RWPE2 (cell line): ENCODE measurements around the gene LRRC25.

Experiments
- ATAC-seq: fragments of 200-7000 bp; cut with Tn5 transposase; 3 replicates; pipeline ENCODE4 v1.9.1; 2021; ENCODE audit warnings: low read depth
- DNase-seq: peaks from one replicate; pipeline ENCODE4 v3.0.0-alpha.2; 2020; ENCODE audit warnings: low spot score
- H3K27ac ChIP-seq: fragments of 450-650 bp; 2 replicates; pipeline ENCODE4 v1.5.1; 2017; ENCODE audit warnings: mild to moderate bottlenecking; ENCODE audit not compliant: poor library complexity, severe bottlenecking
- H3K27me3 ChIP-seq: fragments of 250-450 bp; sonication (Bioruptor Pico); 2 replicates; pipeline ENCODE4 v1.5.1; 2021; ENCODE audit warnings: mild to moderate bottlenecking, moderate library complexity; ENCODE audit not compliant: insufficient read depth, poor library complexity, severe bottlenecking
- H3K36me3 ChIP-seq: fragments of 250-450 bp; sonication (Bioruptor Pico); 2 replicates; pipeline ENCODE4 v1.5.1; 2020; ENCODE audit warnings: low read depth, mild to moderate bottlenecking, moderate library complexity
- H3K4me1 ChIP-seq: fragments of 250-450 bp; sonication (Bioruptor Pico); 2 replicates; pipeline ENCODE4 v1.5.1; 2021; ENCODE audit warnings: mild to moderate bottlenecking, moderate library complexity; ENCODE audit not compliant: insufficient read depth, poor library complexity, severe bottlenecking
- H3K4me3 ChIP-seq: fragments of 250-450 bp; sonication (Bioruptor Pico); 2 replicates; pipeline ENCODE4 v1.5.1; 2021; ENCODE audit warnings: mild to moderate bottlenecking, moderate library complexity; ENCODE audit not compliant: severe bottlenecking
- H3K9me3 ChIP-seq: fragments of 250-450 bp; sonication (Bioruptor Pico); 2 replicates; pipeline ENCODE4 v1.5.1; 2021; ENCODE audit warnings: mild to moderate bottlenecking, moderate library complexity; ENCODE audit not compliant: severe bottlenecking
- TF ChIP-seq, protein P1 (sequence below): fragments of 450-650 bp; IDR thresholded peaks from one replicate; pipeline ENCODE4 v1.5.1; 2017; ENCODE audit warnings: mild to moderate bottlenecking, moderate library complexity; ENCODE audit not compliant: poor library complexity, severe bottlenecking

LRRC25 gene

GRCh38 chr19:18417250-18418028 lies 20.0 kb upstream of the LRRC25 start:
- DNase-seq (peak; percentile 79), ATAC-seq (peak; percentile 56)
- TF ChIP-seq, protein P1, sequence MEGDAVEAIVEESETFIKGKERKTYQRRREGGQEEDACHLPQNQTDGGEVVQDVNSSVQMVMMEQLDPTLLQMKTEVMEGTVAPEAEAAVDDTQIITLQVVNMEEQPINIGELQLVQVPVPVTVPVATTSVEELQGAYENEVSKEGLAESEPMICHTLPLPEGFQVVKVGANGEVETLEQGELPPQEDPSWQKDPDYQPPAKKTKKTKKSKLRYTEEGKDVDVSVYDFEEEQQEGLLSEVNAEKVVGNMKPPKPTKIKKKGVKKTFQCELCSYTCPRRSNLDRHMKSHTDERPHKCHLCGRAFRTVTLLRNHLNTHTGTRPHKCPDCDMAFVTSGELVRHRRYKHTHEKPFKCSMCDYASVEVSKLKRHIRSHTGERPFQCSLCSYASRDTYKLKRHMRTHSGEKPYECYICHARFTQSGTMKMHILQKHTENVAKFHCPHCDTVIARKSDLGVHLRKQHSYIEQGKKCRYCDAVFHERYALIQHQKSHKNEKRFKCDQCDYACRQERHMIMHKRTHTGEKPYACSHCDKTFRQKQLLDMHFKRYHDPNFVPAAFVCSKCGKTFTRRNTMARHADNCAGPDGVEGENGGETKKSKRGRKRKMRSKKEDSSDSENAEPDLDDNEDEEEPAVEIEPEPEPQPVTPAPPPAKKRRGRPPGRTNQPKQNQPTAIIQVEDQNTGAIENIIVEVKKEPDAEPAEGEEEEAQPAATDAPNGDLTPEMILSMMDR: no peak
- no peaks in the 10 kb centered on the region for H3K9me3 ChIP-seq
- no peaks in the 10 kb centered on the region for H3K27me3 ChIP-seq
- no peaks in the 10 kb centered on the region for H3K36me3 ChIP-seq
- H3K27ac ChIP-seq: peak overlapping the region; percentile 70
- H3K4me1 ChIP-seq: peaks cover 5% of the 10 kb centered on the region
- H3K4me3 ChIP-seq: peak overlapping the region; percentile 33

GRCh38 chr19:18416778-18417249 lies 19.4 kb upstream of the LRRC25 start:
- Histone ChIP-seq H3K27ac (peak overlapping the region; percentile 70), H3K4me3 (peak overlapping the region; percentile 33), H3K36me3 (no peaks in the 10 kb centered on the region), H3K9me3 (no peaks in the 10 kb centered on the region), H3K4me1 (peaks cover 5% of the 10 kb centered on the region), H3K27me3 (no peaks in the 10 kb centered on the region)
- DNase-seq (peak; percentile 79), ATAC-seq (peak; percentile 58)
- TF ChIP-seq, protein P1: no peak

DNA sequence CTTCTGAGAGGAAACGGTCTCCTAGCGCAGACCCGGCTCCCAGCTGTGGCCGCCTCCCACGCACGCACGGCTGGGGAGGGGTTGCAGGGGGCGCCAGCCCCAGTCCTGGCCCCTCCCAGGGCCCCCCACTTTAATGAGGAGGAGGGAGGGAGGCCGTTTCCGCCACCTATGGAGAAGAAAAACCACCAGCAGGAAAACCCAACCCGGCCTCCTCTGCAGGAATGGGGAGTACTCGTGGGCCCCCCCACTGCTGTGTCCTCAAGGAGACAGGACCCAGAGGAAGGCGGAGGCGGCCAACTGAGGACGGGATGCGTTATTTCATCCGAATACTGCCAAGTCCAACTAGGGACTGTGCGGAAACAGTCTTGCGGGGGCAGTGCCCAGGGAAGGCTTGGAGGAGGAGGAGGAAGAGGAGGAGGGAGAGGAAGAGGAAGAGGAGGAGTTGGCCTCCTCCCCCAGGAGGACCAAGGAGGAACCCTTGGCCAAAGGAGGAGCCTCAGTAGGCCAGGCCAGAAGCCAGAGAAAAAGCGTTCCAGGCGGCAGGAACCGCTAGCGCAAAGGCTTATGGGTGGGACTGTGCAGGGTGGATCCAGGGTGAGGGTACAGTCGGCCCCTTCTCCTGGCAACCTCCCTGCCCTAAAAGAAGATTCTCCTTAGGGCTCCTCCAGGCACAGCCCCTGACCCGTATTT lies 17.9 kb upstream of the LRRC25 start:
- no peaks in the 10 kb centered on the region for H3K27me3 ChIP-seq
- TF ChIP-seq, protein P1: no peak
- H3K9me3 ChIP-seq: no peaks in the 10 kb centered on the region
- DNase-seq (peak; percentile 62), ATAC-seq (no peak)
- no peaks in the 10 kb centered on the region for H3K36me3 ChIP-seq
- H3K4me3 ChIP-seq: no peak overlapping the region
- H3K27ac ChIP-seq: no peak overlapping the region
- H3K4me1 ChIP-seq: peaks cover 3% of the 10 kb centered on the region

GRCh38 chr19:18414504-18415177 lies 17.2 kb upstream of the LRRC25 start:
- DNase-seq (no peak), ATAC-seq (no peak)
- Histone ChIP-seq H3K27ac (no peak overlapping the region), H3K4me1 (peaks cover 3% of the 10 kb centered on the region), H3K27me3 (no peaks in the 10 kb centered on the region), H3K4me3 (no peak overlapping the region), H3K9me3 (no peaks in the 10 kb centered on the region), H3K36me3 (no peaks in the 10 kb centered on the region)
- TF ChIP-seq, protein P1: no peak
